Astrocyte of the spinal cord (primary cell): ENCODE data around the gene AJUBA.
A peak's percentile ranks its signal among the peaks of the same experiment; 100 is the strongest.

Experiments used
- DNase-seq: peaks from one replicate; pipeline ENCODE4 v3.0.0; 2011; ENCODE audit warnings: low read depth, low spot score
- H3K4me3 ChIP-seq: 2 replicates; pipeline ENCODE4 v1.5.1; 2011; ENCODE audit warnings: low read depth, mild to moderate bottlenecking, low read length, moderate library complexity
- CTCF ChIP-seq: IDR thresholded peaks from 2 replicates; pipeline ENCODE4 v1.5.1; 2012; ENCODE audit warnings: low read depth, mild to moderate bottlenecking, low read length, inconsistent platforms
- in situ Hi-C: cut with HindIII; loops from 2 replicates; pipeline ENCODE4 v1.10.0; 2017; ENCODE audit warnings: low sequenced_read_pairs

AJUBA gene

GRCh38 chr14:22939684-22940083 is 42.7 kb downstream of the AJUBA start:
- in situ Hi-C loops, result no loop called here
- no peak for TF ChIP-seq CTCF
- peak; percentile 50 for DNase-seq
- H3K4me3 ChIP-seq, result no peak overlapping the region

- in situ Hi-C loops, result no loop called here
- TF ChIP-seq CTCF, result no peak
- DNase-seq, result no peak
- no peak overlapping the region for H3K4me3 ChIP-seq
Observed at GRCh38 chr14:22935156-22935555, 47.2 kb downstream of the AJUBA start.

GRCh38 chr14:22932146-22932545 is 50.2 kb downstream of the AJUBA start:
- DNase-seq, result no peak
- in situ Hi-C loops, result no loop called here
- H3K4me3 ChIP-seq, result no peak overlapping the region
- TF ChIP-seq CTCF, result no peak

GRCh38 chr14:22929961-22930364 is 52.4 kb downstream of the AJUBA start:
- no peak for TF ChIP-seq CTCF
- peak overlapping the region; percentile 95 for H3K4me3 ChIP-seq
- no peak for DNase-seq
- in situ Hi-C loops, result no loop called here

GRCh38 chr14:22929104-22929960 is 53.0 kb downstream of the AJUBA start, which contains the start of gene PRMT5:
TSS of gene PRMT5 (minus strand) at chr14:22929376. CDS start at chr14:22929361, 15 bp downstream.
- TF ChIP-seq CTCF, result no peak
- peak within 1 kb of the TSS; percentile 95 for H3K4me3 ChIP-seq
- DNase-seq, result peak; percentile 100
- in situ Hi-C loops, result no loop called here

- TF ChIP-seq CTCF, result no peak
- DNase-seq, result no peak
- in situ Hi-C loops, result no loop called here
Observed at GRCh38 chr14:22928237-22929103, 53.9 kb downstream of the AJUBA start.

More at GRCh38 chr14:22928237-22929103, 53.9 kb downstream of the AJUBA start:
- peak overlapping the region; percentile 95 for H3K4me3 ChIP-seq
